ENCODE results near the gene TOX2.

Gene TOX2

GRCh38 chr20:44087857-44088120, 173.1 kb downstream of the TOX2 start:
- TF ChIP-seq, protein P1, sequence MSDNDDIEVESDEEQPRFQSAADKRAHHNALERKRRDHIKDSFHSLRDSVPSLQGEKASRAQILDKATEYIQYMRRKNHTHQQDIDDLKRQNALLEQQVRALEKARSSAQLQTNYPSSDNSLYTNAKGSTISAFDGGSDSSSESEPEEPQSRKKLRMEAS (IDR thresholded peaks at IDR 0.05; ENCODE audit: low read depth, low read length): no peak

DNA sequence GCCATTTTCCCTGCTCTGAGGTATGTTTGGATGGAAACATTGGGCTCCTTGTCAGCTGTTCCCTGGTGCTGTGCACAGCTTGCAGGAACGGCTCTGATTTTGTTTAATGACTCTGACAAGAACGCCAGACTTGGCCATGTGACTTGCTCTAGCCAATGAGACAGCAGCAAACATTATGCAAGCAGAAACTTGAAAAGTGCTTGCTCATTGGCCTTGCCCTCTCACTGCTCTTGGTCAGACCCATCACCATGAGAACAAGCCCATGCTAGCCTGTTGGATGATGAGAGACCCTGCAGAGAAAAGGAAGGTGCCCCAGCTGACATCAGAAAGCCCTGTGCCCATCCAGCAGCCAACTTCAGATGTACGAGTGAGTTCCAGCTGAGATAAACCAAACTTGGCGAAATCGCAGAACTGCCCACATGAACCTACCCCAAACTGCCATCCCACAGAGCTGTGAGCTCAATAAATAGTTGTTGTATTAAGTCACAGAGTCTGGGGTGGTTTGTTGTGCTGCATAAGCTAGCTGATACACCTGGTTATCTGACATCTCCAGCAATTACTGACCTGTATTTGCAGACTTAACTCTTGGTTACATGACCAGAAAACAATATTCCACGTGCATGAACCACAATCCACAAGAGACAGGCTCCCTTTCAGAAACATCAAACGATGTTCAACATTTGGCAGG, 175.5 kb downstream of the TOX2 start:
- TF ChIP-seq MYC (IDR thresholded peaks at IDR 0.05; ENCODE audit: low read depth, low read length): no peak
- TF ChIP-seq, protein P1 (IDR thresholded peaks at IDR 0.05; ENCODE audit: low read depth, low read length): peak; percentile 91
- no peak for TF ChIP-seq POLR2A (IDR thresholded peaks at IDR 0.05; ENCODE audit: extremely low read depth, insufficient read length)
- no peak for TF ChIP-seq CTCF (IDR thresholded peaks at IDR 0.05; ENCODE audit: low read depth, low read length)
- no peak overlapping the region for H3K4me3 ChIP-seq (ENCODE audit: low read depth, low read length)
- DNase-seq (ENCODE audit: low read depth): peak; percentile 66

More at GRCh38 chr20:44087857-44088120, 173.1 kb downstream of the TOX2 start:
- DNase-seq (ENCODE audit: low read depth): no peak
- no peak overlapping the region for H3K4me3 ChIP-seq (ENCODE audit: low read depth, low read length)

GRCh38 chr20:44091026-44091425, 176.4 kb downstream of the TOX2 start:
- TF ChIP-seq POLR2A (IDR thresholded peaks at IDR 0.05; ENCODE audit: extremely low read depth, insufficient read length) (no peak), MYC (IDR thresholded peaks at IDR 0.05; ENCODE audit: low read depth, low read length) (no peak), CTCF (IDR thresholded peaks at IDR 0.05; ENCODE audit: low read depth, low read length) (peak; percentile 0)
- TF ChIP-seq, protein P1 (IDR thresholded peaks at IDR 0.05; ENCODE audit: low read depth, low read length): no peak
- no peak overlapping the region for H3K4me3 ChIP-seq (ENCODE audit: low read depth, low read length)
- no peak for DNase-seq (ENCODE audit: low read depth)

DNA sequence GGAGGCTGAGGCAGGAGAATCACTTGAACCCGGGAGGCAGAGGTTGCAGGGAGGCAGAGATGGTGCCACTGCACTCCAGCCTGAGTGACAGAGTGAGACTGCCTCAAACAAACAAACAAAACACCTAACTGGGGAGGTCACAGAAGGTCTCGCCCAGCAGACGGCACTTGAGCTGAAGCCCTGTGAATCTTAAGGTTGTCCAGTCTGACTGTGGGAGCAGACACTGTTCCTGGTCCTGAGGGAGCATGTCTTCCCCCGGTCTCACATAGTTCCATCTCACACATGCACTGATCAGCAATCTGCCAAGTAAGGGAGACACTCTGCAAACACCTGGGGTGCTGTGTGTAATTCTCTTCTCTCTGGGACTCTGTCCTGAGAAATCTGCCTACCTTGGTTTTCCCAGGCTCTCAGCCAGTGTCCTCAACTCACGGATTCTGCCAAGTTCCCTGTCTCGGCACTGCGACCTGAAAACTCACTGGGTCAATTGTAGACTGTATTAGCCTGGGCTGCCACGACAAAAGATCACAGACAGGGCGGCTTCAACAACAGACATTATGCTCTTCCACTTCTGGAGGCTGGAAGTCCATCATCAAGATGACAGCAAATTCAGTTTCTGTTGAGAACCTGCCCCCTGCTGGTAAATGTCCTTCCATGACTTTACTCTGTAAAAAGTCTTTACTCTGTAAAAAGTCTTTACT, 178.0 kb downstream of the TOX2 start:
- DNase-seq (ENCODE audit: low read depth): peak; percentile 73
- TF ChIP-seq MYC (IDR thresholded peaks at IDR 0.05; ENCODE audit: low read depth, low read length) (no peak), CTCF (IDR thresholded peaks at IDR 0.05; ENCODE audit: low read depth, low read length) (peak; percentile 64), POLR2A (IDR thresholded peaks at IDR 0.05; ENCODE audit: extremely low read depth, insufficient read length) (no peak)
- TF ChIP-seq, protein P1 (IDR thresholded peaks at IDR 0.05; ENCODE audit: low read depth, low read length): 0 out of 2 replicates have a peak, but pooled peaks have one; percentile 13
- H3K4me3 ChIP-seq (ENCODE audit: low read depth, low read length): no peak overlapping the region

GRCh38 chr20:44093249-44093582, 178.6 kb downstream of the TOX2 start:
- no peak for TF ChIP-seq MYC (IDR thresholded peaks at IDR 0.05; ENCODE audit: low read depth, low read length)
- no peak for DNase-seq (ENCODE audit: low read depth)
- no peak overlapping the region for H3K4me3 ChIP-seq (ENCODE audit: low read depth, low read length)

DNA sequence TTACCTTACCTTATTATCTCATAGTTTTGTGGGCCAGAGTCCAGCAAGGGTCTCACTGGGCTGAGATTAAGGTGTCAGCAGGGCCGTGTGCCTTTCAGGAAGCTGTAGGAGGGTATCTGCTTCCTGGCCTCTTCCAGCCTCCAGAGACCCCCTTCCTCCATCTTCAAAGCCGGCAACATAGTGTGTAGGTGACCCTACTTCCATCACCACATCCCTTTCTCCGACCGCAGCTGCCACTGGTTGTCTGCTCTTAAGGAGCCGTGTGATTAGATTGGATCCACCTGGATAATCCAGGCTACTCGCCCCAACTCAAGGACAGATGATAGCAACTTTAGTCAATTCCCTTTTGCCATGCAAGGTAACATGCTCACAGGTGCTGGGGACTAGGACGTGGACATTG, 181.2 kb downstream of the TOX2 start:
- no peak overlapping the region for H3K4me3 ChIP-seq (ENCODE audit: low read depth, low read length)
- no peak for DNase-seq (ENCODE audit: low read depth)
- TF ChIP-seq POLR2A (IDR thresholded peaks at IDR 0.05; ENCODE audit: extremely low read depth, insufficient read length) (no peak), CTCF (IDR thresholded peaks at IDR 0.05; ENCODE audit: low read depth, low read length) (no peak), MYC (IDR thresholded peaks at IDR 0.05; ENCODE audit: low read depth, low read length) (no peak)
- TF ChIP-seq, protein P1 (IDR thresholded peaks at IDR 0.05; ENCODE audit: low read depth, low read length): no peak
